Lower leg skin (tissue), 4 donors: ENCODE measurements around the gene ATP1B2. TPM values are rescaled to one million over a fixed set of nuclear protein-coding genes. Genes with fewer than 3 reads are reported as not detected.
A peak's percentile ranks its signal among the peaks of the same experiment; 100 is the strongest.
"Not testable (repeated sequence)": the region's sequence is repeated elsewhere in the genome, so short reads cannot be mapped to it uniquely, and the experiment has no call there.

Experiments used
- DNase-seq, 2 donors: peaks; one replicate each; pipeline ENCODE4 v3.0.0-alpha.2; 2019; ENCODE audit warnings: low spot score in 2 of 2
- H3K4me3 ChIP-seq: fragments of 200-600 bp; sonication (generic); 2 replicates; pipeline ENCODE4 v1.5.1; 2017; ENCODE audit warnings: mild to moderate bottlenecking, low read depth; ENCODE audit not compliant: poor library complexity, severe bottlenecking
- CTCF ChIP-seq, 3 donors: fragments of 450-650 bp; IDR thresholded peaks; one replicate each; pipeline ENCODE4 v1.5.1; 2016; ENCODE audit warnings: antibody characterized with exemption in 3 of 3, mild to moderate bottlenecking in 3 of 3, moderate library complexity in 2 of 3
- POLR2A ChIP-seq, 2 donors: fragments of 450-650 bp; IDR thresholded peaks; one replicate each; pipeline ENCODE4 v1.6.1; 2016 to 2017; ENCODE audit warnings: antibody characterized with exemption in 2 of 2, mild to moderate bottlenecking in 1 of 2, moderate library complexity in 1 of 2
- WGBS, 2 donors: methylation state at CpG; one replicate each; pipeline ENCODE4 v1.1.5; 2018; 5-methylcytosine and 5-hydroxymethylcytosine counted together
- intact Hi-C: fragments of 100-400 bp; cut with DNase I; formaldehyde crosslinking; loops from one replicate; pipeline ENCODE4 v1.15.0; 2023; ENCODE audit warnings: low total_unique reads
- total RNA-seq, 4 donors: library from RNA; depleted of rRNA; stranded (reverse); fragments of >200 nt; gene quantifications; one replicate each; pipeline ENCODE4 v1.1.0, GENCODE V29; 2016

The ATP1B2 gene
- total RNA-seq, 4 donors from 2014 or later, result 0.42 to 3.0 (median 0.46) TPM; not detected in 1

- TF ChIP-seq CTCF (IDR thresholded peaks at IDR 0.05), result no peak
- TF ChIP-seq POLR2A (IDR thresholded peaks at IDR 0.05), result no peak
- intact Hi-C loops, result no loop called here
- no peak for DNase-seq
- 87 to 90% methylated on average over 5 of the region's 5 CpGs for WGBS, 2 donors
- no peak overlapping the region for H3K4me3 ChIP-seq
Observed at GRCh38 chr17:7623661-7624060, 27.1 kb upstream of the ATP1B2 start.

GRCh38 chr17:7625749-7626148 lies 25.0 kb upstream of the ATP1B2 start:
- DNase-seq, H3K4me3 ChIP-seq, intact Hi-C loops: not testable (repeated sequence)
- WGBS, 2 donors, result 95 to 96% methylated on average over 16 of the region's 16 CpGs

- no peak overlapping the region for H3K4me3 ChIP-seq
- DNase-seq, result no peak
- 76 to 91% methylated on average over 7 of the region's 7 CpGs for WGBS, 2 donors
- TF ChIP-seq POLR2A (IDR thresholded peaks at IDR 0.05) (no peak), CTCF (IDR thresholded peaks at IDR 0.05) (no peak)
- intact Hi-C loops, result no loop called here
Observed at GRCh38 chr17:7626307-7626706, 24.4 kb upstream of the ATP1B2 start.

- DNase-seq, result no peak
- peak overlapping the region; percentile 55 for H3K4me3 ChIP-seq
- WGBS, 2 donors, result 17 to 22% methylated on average over 6 of the region's 6 CpGs
- TF ChIP-seq POLR2A (IDR thresholded peaks at IDR 0.05), result no peak
- no peak for TF ChIP-seq CTCF (IDR thresholded peaks at IDR 0.05)
- intact Hi-C loops, result no loop called here
Observed at GRCh38 chr17:7626956-7627249, 23.8 kb upstream of the ATP1B2 start.

GRCh38 chr17:7627250-7628121 lies 23.2 kb upstream of the ATP1B2 start, which contains the start of gene SAT2:
Gene SAT2, minus strand, starts transcription at chr17:7627821. Its CDS starts 186 bp downstream, at chr17:7627635.
- peak within 1 kb of the TSS; percentile 55 for H3K4me3 ChIP-seq
- intact Hi-C loops, result no loop called here
- 1 to 2% methylated on average over 35 to 50 of the region's 54 CpGs for WGBS, 2 donors
- DNase-seq, result peak; percentile 94 to 99
- no peak for TF ChIP-seq CTCF (IDR thresholded peaks at IDR 0.05)
- peak in 1 of 2 donors; percentile 43 for TF ChIP-seq POLR2A (IDR thresholded peaks at IDR 0.05)

GRCh38 chr17:7629939-7630571 lies 20.7 kb upstream of the ATP1B2 start, which contains the start of gene SHBG:
Gene SHBG, plus strand, starts transcription at chr17:7630135. Its CDS starts 38 bp downstream, at chr17:7630173.
- TF ChIP-seq POLR2A (IDR thresholded peaks at IDR 0.05) (no peak), CTCF (IDR thresholded peaks at IDR 0.05) (no peak)
- no peak for DNase-seq
- H3K4me3 ChIP-seq, result no peak within 1 kb of the TSS
- intact Hi-C loops, result no loop called here
- 85% methylated on average over 13 of the region's 13 CpGs for WGBS, 2 donors
